ENCODE data around the gene PIN4. TPM values are rescaled to one million over a fixed set of nuclear protein-coding genes. Genes with fewer than 3 reads are reported as not detected.
"Not testable (repeated sequence)": the region's sequence is repeated elsewhere in the genome, so short reads cannot be mapped to it uniquely, and the experiment has no call there.

Gene PIN4
- total RNA-seq, 1 donor from 2014 or later, result 7.2 TPM

GRCh38 chrX:72202792-72203401, 21.3 kb downstream of the PIN4 start:
- DNase-seq, result no peak

- no peak for DNase-seq
Measured at GRCh38 chrX:72203421-72203820, 21.9 kb downstream of the PIN4 start.

GRCh38 chrX:72205706-72206105, 24.1 kb downstream of the PIN4 start:
- no peak for DNase-seq

GRCh38 chrX:72207366-72207765, 25.8 kb downstream of the PIN4 start:
- no peak for DNase-seq

GRCh38 chrX:72208126-72208800, 26.7 kb downstream of the PIN4 start:
- DNase-seq, result peak; percentile 34

- no peak for DNase-seq
Measured at GRCh38 chrX:72216973-72217372, 35.4 kb downstream of the PIN4 start.

GRCh38 chrX:72220375-72220774, 38.8 kb downstream of the PIN4 start:
- not testable (repeated sequence) for DNase-seq

- no peak for DNase-seq
Measured at GRCh38 chrX:72230290-72230689, 48.7 kb downstream of the PIN4 start.

- no peak for DNase-seq
Measured at GRCh38 chrX:72236841-72237240, 55.3 kb downstream of the PIN4 start.

GRCh38 chrX:72238183-72238582, 56.6 kb downstream of the PIN4 start:
- no peak for DNase-seq

GRCh38 chrX:72238721-72239475, 57.3 kb downstream of the PIN4 start, which contains the start of gene ERCC6L:
Gene ERCC6L, minus strand, starts transcription at chrX:72239027. Its CDS starts 116 bp downstream, at chrX:72238911.
- peak; percentile 95 for DNase-seq

- DNase-seq, result no peak
Measured at GRCh38 chrX:72240976-72241375, 59.4 kb downstream of the PIN4 start.

- no peak for DNase-seq
Measured at GRCh38 chrX:72243472-72243871, 61.9 kb downstream of the PIN4 start.

GRCh38 chrX:72245461-72246089, 64.0 kb downstream of the PIN4 start:
- DNase-seq, result peak; percentile 48

- peak; percentile 18 for DNase-seq
Measured at GRCh38 chrX:72247206-72247942, 65.8 kb downstream of the PIN4 start.

Other genes with a start within 250 kb of the PIN4 start
- 7.3 TPM for gene RTL5, start 49.8 kb upstream of the PIN4 start, total RNA-seq
- gene ERCC6L, start 57.3 kb downstream of the PIN4 start, total RNA-seq, result 4.0 TPM
- gene RPS4X, start 95.5 kb downstream of the PIN4 start, total RNA-seq, result 998 TPM
- 4.6 TPM for gene CITED1, start 124.2 kb downstream of the PIN4 start, total RNA-seq

Data from tongue (tissue), 2 donors.